OCI-LY7 (cell line): ENCODE data around the gene PKIB. TPM values are rescaled to one million over a fixed set of nuclear protein-coding genes. Genes with fewer than 3 reads are reported as not detected.

Source experiments
- BruUV-seq: library from RNA; stranded (reverse); fragments of 400-500 nt; replicated peaks from 2 replicates; lab custom pipeline; 2021; lab: Mats Ljungman, UMichigan
- CTCF ChIA-PET: fragments of 300-600 bp; sonication (Branson Sonifier 250); formaldehyde crosslinking; loops from one replicate; lab custom pipeline; 2022; ENCODE audit warnings: antibody characterized with exemption; ENCODE audit not compliant: unreplicated experiment; lab: Charles Lee
- POLR2A ChIA-PET: fragments of 300-600 bp; sonication (Branson Sonifier 250); formaldehyde crosslinking; loops from one replicate; lab custom pipeline; 2022; ENCODE audit warnings: antibody characterized with exemption; lab: Charles Lee
- DNase-seq: peaks from one replicate; pipeline ENCODE4 v3.0.0-alpha.2; 2015; ENCODE audit warnings: low spot score
- H2AFZ ChIP-seq: fragments of 200-600 bp; sonication (generic), shearing (Covaris generic); 2 replicates; pipeline ENCODE4 v1.6.1; 2014; ENCODE audit warnings: mild to moderate bottlenecking, antibody characterized with exemption, low read length, moderate library complexity
- H3K27ac ChIP-seq: fragments of 200-600 bp; sonication (generic); 2 replicates; pipeline ENCODE4 v1.5.1; 2014; ENCODE audit warnings: mixed run types, low read depth, mild to moderate bottlenecking, moderate library complexity, low read length, inconsistent platforms; ENCODE audit not compliant: poor library complexity, severe bottlenecking
- H3K36me3 ChIP-seq: fragments of 200-600 bp; sonication (generic); 2 replicates; pipeline ENCODE4 v1.6.1; 2014; ENCODE audit warnings: mild to moderate bottlenecking, antibody characterized with exemption, low read length, moderate library complexity, mixed read lengths; ENCODE audit not compliant: insufficient read depth
- H3K4me1 ChIP-seq: fragments of 200-600 bp; sonication (generic); 2 replicates; pipeline ENCODE4 v1.5.1; 2014; ENCODE audit warnings: mild to moderate bottlenecking, low read length; ENCODE audit not compliant: insufficient read depth, poor library complexity, severe bottlenecking
- H3K4me2 ChIP-seq: fragments of 200-600 bp; sonication (generic); 2 replicates; pipeline ENCODE4 v1.6.1; 2014; ENCODE audit warnings: mild to moderate bottlenecking, low read length
- H3K4me3 ChIP-seq: fragments of 200-600 bp; sonication (generic); 2 replicates; pipeline ENCODE4 v1.5.1; 2014; ENCODE audit warnings: mild to moderate bottlenecking, low read depth, low read length; ENCODE audit not compliant: poor library complexity, severe bottlenecking
- H3K79me2 ChIP-seq: fragments of 200-600 bp; sonication (generic); 2 replicates; pipeline ENCODE4 v1.6.1; 2016; ENCODE audit warnings: low read depth, mild to moderate bottlenecking, low read length, moderate library complexity, mixed read lengths; ENCODE audit not compliant: insufficient read depth
- H3K9me2 ChIP-seq: fragments of 200-600 bp; sonication (generic); 2 replicates; pipeline ENCODE4 v1.6.1; 2016; ENCODE audit warnings: mild to moderate bottlenecking, low read length, mixed read lengths; ENCODE audit not compliant: insufficient read depth
- H3K9me3 ChIP-seq: fragments of 200-600 bp; sonication (generic); 2 replicates; pipeline ENCODE4 v1.6.1; 2014; ENCODE audit warnings: mild to moderate bottlenecking, mixed run types, low read length, mixed read lengths
- H4K20me1 ChIP-seq: fragments of 200-600 bp; sonication (generic); 2 replicates; pipeline ENCODE4 v1.6.1; 2014; ENCODE audit warnings: mild to moderate bottlenecking, antibody characterized with exemption, low read length, moderate library complexity, mixed read lengths; ENCODE audit not compliant: insufficient read depth
- CTCF ChIP-seq: fragments of 200-600 bp; sonication (generic); conservative IDR thresholded peaks from 2 replicates; pipeline ENCODE4 v1.5.1; 2014; ENCODE audit warnings: mild to moderate bottlenecking, antibody characterized with exemption, low read length, moderate library complexity, mixed read lengths
- EZH2phosphoT487 ChIP-seq: fragments of 200-600 bp; sonication (generic); IDR thresholded peaks from 2 replicates; pipeline ENCODE4 v1.6.1; 2018; ENCODE audit warnings: low read depth, borderline replicate concordance, mild to moderate bottlenecking, mixed run types, antibody characterized with exemption, low read length, moderate library complexity, mixed read lengths
- intact Hi-C: fragments of 100-400 bp; cut with micrococcal nuclease; formaldehyde crosslinking; loops from one replicate; pipeline ENCODE4 v1.10.0; 2022; ENCODE audit not compliant: unreplicated experiment
- total RNA-seq, 2 experiments: library from RNA; depleted of rRNA in 1 of 2; stranded (reverse); fragments of >200 nt in 1 of 2; shearing (Covaris generic) in 1 of 2; gene quantifications; 2 replicates each; pipeline ENCODE4 v1.2.3, GENCODE V29; 2014 to 2022

The PKIB gene
- total RNA-seq, 2 experiments from 2014 or later: 0.46 TPM; not detected in 1

GRCh38 chr6:122712448-122713137, 102.4 kb downstream of the PKIB start:
- H3K4me2 ChIP-seq: no peak overlapping the region
- H3K27ac ChIP-seq: no peak overlapping the region
- H2AFZ ChIP-seq: no peak overlapping the region

GRCh38 chr6:122713138-122713537, 102.9 kb downstream of the PKIB start:
- intact Hi-C loops: no loop called here
- no peak for TF ChIP-seq EZH2phosphoT487
- POLR2A ChIA-PET: no interaction called here
- Histone ChIP-seq H3K4me2 (no peak overlapping the region), H2AFZ (no peak overlapping the region), H4K20me1 (no peaks in the 10 kb centered on the region), H3K27ac (no peak overlapping the region), H3K4me3 (no peak overlapping the region), H3K79me2 (no peaks in the 10 kb centered on the region), H3K9me2 (no peaks in the 10 kb centered on the region), H3K4me1 (no peaks in the 10 kb centered on the region), H3K9me3 (no peaks in the 10 kb centered on the region), H3K36me3 (no peaks in the 10 kb centered on the region)
- BruUV-seq: no TSS peak
- CTCF ChIA-PET: no interaction called here
- no peak for DNase-seq

More at GRCh38 chr6:122712448-122713137, 102.4 kb downstream of the PKIB start:
- ChIA-PET CTCF (no interaction called here), POLR2A (no interaction called here)
- no TSS peak for BruUV-seq
- TF ChIP-seq CTCF (no peak), EZH2phosphoT487 (no peak)
- Histone ChIP-seq H3K4me3 (no peak overlapping the region), H3K9me2 (no peaks in the 10 kb centered on the region), H3K79me2 (no peaks in the 10 kb centered on the region), H3K4me1 (no peaks in the 10 kb centered on the region), H4K20me1 (no peaks in the 10 kb centered on the region), H3K9me3 (no peaks in the 10 kb centered on the region), H3K36me3 (no peaks in the 10 kb centered on the region)
- DNase-seq: no peak
- intact Hi-C loops: no loop called here

- TF ChIP-seq CTCF (no peak), EZH2phosphoT487 (no peak)
- no peaks in the 10 kb centered on the region for H3K9me3 ChIP-seq
- no peaks in the 10 kb centered on the region for H3K9me2 ChIP-seq
- intact Hi-C loops: no loop called here
- no peak overlapping the region for H3K4me2 ChIP-seq
- H2AFZ ChIP-seq: no peak overlapping the region
- no peak for DNase-seq
- H3K79me2 ChIP-seq: no peaks in the 10 kb centered on the region
- H3K4me3 ChIP-seq: no peak overlapping the region
- ChIA-PET POLR2A (interaction anchor here (0.8 kb wide), 1 partner anchor 14 kb away, joined by 5 read pairs; no protein-coding TSS in a partner anchor), CTCF (no interaction called here)
- no peaks in the 10 kb centered on the region for H3K36me3 ChIP-seq
- no TSS peak for BruUV-seq
- H3K27ac ChIP-seq: no peak overlapping the region
- H3K4me1 ChIP-seq: no peaks in the 10 kb centered on the region
- no peaks in the 10 kb centered on the region for H4K20me1 ChIP-seq
These were observed 103.9 kb downstream of the PKIB start for GRCh38 chr6:122714059-122714458.
